ENCODE results near the gene PMVK.
"Not testable (repeated sequence)": the region's sequence is repeated elsewhere in the genome, so short reads cannot be mapped to it uniquely, and the experiment has no call there.

Gene PMVK

GRCh38 chr1:154925335-154926170, 11.0 kb downstream of the PMVK start:
- no peak for DNase-seq (ENCODE audit: low read depth, low spot score)

DNA sequence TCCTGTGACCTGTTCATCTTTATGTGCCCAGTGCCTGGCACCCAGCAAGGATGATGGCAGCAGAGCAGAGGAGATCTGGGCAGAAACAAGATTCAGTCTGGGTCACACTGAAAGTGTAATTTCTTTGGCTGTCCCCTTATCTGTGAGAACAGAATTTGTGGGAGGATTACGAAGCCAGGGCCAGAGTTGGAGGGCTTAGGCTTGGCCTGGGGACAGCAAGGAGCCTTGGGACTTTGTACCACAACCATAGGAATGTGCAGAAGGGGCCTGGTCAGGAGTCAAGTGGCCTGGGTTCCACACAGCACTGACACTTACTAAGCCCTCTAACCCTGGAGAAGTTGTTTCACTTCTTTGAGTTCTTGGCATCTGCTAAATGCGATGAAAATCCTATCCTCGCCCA, 12.8 kb downstream of the PMVK start:
- DNase-seq (ENCODE audit: low read depth, low spot score): no peak

GRCh38 chr1:154913273-154913672, 23.2 kb downstream of the PMVK start:
- DNase-seq (ENCODE audit: low read depth, low spot score): no peak

- DNase-seq (ENCODE audit: low read depth, low spot score): no peak
Observed at GRCh38 chr1:154912755-154913154, 23.8 kb downstream of the PMVK start.

GRCh38 chr1:154911691-154912550, 24.6 kb downstream of the PMVK start:
- DNase-seq (ENCODE audit: low read depth, low spot score): no peak

DNA sequence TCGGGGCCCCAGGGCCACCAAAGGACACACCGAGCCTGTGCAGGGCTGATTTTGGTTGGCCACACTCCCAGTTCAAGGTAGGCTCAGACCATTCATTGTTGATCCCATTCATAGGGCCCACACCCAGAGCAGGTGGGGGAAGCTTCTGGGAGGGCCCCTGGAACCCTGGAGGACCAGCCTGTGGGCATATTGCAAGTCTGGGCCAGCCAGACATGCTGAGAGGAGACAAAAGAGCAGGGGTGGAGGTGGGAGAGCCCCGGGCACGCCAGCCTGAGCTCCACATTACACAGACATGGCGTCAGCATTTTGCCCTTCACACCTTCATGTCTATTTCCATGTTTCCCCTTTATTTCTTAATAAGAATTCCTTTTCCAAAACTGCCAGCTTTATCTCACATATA, 25.7 kb downstream of the PMVK start:
- no peak for DNase-seq (ENCODE audit: low read depth, low spot score)

DNA sequence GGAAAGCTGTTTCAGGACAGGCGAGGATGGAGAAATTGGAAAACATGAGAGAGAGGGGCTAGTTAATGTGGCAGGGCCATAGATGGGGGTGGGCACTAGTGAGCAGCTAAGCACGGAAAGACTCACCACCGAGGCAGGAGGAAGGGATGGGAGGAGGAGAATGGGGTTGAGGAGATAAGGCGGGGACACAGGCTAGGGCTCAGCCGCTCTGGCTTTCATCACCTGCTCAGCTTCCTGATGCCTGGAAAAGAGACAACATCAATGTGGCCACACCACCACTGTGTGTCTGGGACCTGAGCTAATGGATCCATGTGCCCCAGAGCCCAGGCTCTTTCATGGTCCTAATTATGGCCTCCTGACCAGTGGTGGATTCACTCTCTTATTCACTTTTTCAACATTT, 27.6 kb downstream of the PMVK start:
- no peak for DNase-seq (ENCODE audit: low read depth, low spot score)

GRCh38 chr1:154908129-154908528, 28.4 kb downstream of the PMVK start:
- DNase-seq (ENCODE audit: low read depth, low spot score): not testable (repeated sequence)

DNA sequence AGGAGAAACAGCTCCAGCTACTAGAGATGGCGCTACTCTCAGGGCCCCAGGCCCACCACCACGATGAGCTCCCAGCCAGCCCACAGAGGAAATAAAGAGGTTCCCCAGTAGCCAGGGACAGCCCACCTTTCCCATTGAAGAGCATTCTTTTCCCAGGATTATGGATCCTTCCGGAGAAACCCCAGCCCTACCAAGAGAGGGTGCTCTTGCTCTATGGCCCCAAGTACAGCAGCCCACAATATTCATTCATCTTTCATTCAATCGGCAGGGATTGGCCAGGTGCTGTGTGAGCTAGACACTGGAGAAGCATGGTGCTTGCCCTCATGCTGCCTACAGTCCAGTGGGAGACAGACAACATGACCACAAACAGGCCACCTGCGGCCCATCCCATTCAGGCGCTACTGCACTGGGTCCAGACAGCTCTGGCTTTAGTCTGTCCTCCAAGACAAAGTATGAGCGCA, 29.9 kb downstream of the PMVK start:
- no peak for DNase-seq (ENCODE audit: low read depth, low spot score)

- DNase-seq (ENCODE audit: low read depth, low spot score): no peak
Observed at GRCh38 chr1:154902938-154903566, 33.5 kb downstream of the PMVK start.

GRCh38 chr1:154901591-154901990, 34.9 kb downstream of the PMVK start:
- DNase-seq (ENCODE audit: low read depth, low spot score): no peak

- no peak for DNase-seq (ENCODE audit: low read depth, low spot score)
Observed at GRCh38 chr1:154899041-154899440, 37.5 kb downstream of the PMVK start.

DNA sequence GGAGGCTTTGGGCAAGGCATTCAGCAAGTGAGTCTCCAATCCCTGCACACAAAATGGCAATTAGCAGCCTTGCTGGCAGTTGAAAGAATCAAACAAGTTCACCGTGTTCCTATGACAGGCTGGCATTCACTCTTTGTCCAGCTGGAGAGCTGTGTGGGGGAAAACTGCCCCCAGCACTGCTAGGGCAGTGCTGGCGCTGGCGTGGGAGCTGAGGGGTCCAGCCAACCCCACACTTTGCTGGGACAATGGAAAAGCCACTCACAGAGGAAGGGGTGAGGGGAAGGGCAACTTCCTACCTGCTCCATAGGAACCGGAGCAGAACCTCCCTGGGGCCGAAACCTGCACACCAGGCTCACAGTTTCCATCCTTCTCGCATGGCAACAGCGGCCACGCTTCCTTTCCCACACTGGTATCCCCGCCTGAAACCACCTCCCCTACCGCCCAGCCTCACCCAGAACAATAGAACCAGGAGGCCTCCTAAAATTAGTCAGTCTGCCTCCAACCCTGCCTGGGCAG, 39.7 kb downstream of the PMVK start:
- DNase-seq (ENCODE audit: low read depth, low spot score): no peak

GRCh38 chr1:154895798-154896197, 40.7 kb downstream of the PMVK start:
- DNase-seq (ENCODE audit: low read depth, low spot score): no peak

GRCh38 chr1:154891452-154891851, 45.1 kb downstream of the PMVK start:
- no peak for DNase-seq (ENCODE audit: low read depth, low spot score)

- DNase-seq (ENCODE audit: low read depth, low spot score): no peak
Observed at GRCh38 chr1:154888757-154889156, 47.8 kb downstream of the PMVK start.

GRCh38 chr1:154886281-154887015, 50.1 kb downstream of the PMVK start:
- DNase-seq (ENCODE audit: low read depth, low spot score): no peak

DNA sequence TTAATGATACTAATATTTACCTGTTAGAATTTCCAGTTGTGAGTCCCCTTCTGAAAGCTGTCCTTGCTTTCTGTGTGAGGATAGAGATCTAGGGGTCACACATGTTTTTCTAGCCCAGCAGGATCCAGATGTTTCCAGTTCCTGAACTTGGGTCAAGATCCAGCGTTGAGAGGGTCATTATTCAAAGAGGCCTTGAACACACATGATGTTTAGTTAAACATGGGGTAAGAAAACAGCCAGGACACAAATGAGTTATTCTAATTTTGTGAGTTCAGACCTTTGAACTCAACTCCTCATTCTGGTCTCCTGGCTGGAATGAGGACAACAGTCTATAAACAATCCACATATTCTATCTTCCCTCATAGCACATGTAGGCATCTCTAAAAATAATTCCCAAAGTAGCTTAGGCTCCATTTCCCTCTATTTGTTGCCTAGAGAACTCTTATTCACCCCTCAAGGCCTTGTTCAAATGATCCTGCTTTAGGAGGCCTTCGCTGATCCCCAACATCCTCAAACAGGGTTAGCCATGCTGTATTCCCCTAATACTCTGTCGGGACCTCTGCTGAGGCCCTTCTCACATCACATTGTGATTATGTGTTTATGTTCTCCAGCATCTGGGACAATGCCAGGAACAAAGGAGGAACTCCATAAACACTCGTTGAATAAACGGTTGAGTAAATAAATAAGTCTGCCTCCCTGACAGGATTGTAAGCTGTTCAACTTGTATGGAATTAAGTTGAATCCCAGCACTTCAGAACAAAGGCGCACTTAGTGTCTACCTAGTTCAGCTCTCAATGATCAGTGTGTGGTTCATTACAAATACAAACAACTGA, 51.4 kb downstream of the PMVK start:
- no peak for DNase-seq (ENCODE audit: low read depth, low spot score)

DNA sequence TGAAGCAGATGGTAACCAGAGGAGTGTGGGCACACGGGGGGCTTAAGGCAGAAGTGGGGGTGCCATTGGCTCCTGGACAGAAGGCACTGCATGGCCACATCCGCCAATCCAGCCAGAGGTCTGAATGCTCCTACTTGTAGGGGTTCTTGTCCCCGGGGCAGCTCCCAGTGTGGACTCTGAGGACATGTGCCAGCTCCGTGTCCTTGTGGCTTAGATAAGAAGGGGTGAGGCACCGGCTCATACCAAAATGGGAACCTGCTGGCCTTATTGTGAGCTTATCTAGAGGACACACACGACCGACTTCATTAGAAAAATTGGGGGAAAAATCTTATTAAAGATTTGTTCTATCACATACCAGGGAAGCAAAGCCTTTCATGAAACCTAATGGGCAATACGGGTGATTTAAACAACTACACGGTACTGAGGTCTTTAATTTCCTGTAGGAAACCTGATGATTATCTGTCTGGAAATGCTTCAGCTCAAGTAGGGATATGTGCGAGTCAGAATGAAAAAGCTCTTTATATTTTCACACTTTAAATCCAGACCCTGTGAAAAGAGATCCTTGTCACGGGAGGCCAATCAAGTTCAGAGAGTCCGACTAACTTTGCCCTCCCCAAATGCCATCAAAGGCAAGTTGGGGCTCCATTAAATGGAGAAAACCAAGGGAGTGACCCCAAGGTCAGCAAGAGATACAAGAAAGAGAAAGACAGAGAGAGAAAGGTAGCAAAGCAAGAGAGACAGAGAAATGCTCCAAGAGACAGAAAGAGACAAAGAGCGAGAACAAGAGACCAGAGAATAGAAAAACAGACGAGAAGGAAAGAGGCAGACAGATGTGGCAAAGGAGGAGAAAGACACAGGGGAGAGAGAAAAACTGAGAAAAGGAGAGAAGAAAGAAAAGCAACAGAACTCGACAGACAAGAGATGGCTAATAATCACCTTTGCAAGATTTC, 52.3 kb downstream of the PMVK start:
- DNase-seq (ENCODE audit: low read depth, low spot score): no peak
